IMR-90 (cell line): ENCODE results near the gene FAM53C. TPM values are rescaled to one million over a fixed set of nuclear protein-coding genes. Genes with fewer than 3 reads are reported as not detected.

Experiments
- ATAC-seq: fragments of 200-7000 bp; cut with Tn5 transposase; 2 replicates; pipeline ENCODE4 v1.9.1; 2020; ENCODE audit warnings: low read depth, mild to moderate bottlenecking, moderate library complexity
- BruUV-seq: library from RNA; stranded (reverse); fragments of 400-500 nt; replicated peaks from 2 replicates; lab custom pipeline; 2021; lab: Mats Ljungman, UMichigan
- CTCF ChIA-PET: fragments of 300-600 bp; formaldehyde crosslinking; extraction: SDS; loops from one replicate; lab custom pipeline; 2021; ENCODE audit warnings: antibody characterized with exemption; lab: Yijun Ruan, JAX
- POLR2A ChIA-PET: fragments of 300-600 bp; sonication (Branson Sonifier 250); formaldehyde crosslinking; loops from one replicate; lab custom pipeline; 2022; ENCODE audit warnings: antibody characterized with exemption; ENCODE audit not compliant: unreplicated experiment; lab: Charles Lee
- DNase-seq: peaks from one replicate; pipeline ENCODE4 v3.0.0; 2013
- H2AFZ ChIP-seq: replicated peaks from 2 replicates; pipeline ENCODE3; 2013; ENCODE audit warnings: low read length, mild to moderate bottlenecking; ENCODE audit not compliant: poor library complexity
- H2AK5ac ChIP-seq: 2 replicates; pipeline ENCODE4 v1.6.1; 2013; ENCODE audit warnings: low read depth, low read length, inconsistent platforms
- H2AK9ac ChIP-seq: replicated peaks from 2 replicates; pipeline ENCODE3; 2013; ENCODE audit warnings: mild to moderate bottlenecking, low read depth, low read length, moderate library complexity; ENCODE audit not compliant: poor library complexity
- H2BK120ac ChIP-seq: 2 replicates; pipeline ENCODE4 v1.6.1; 2013; ENCODE audit warnings: low read depth, low read length, inconsistent platforms
- H2BK15ac ChIP-seq: 3 replicates; pipeline ENCODE4 v1.6.1; 2013; ENCODE audit warnings: low read depth, low read length, inconsistent platforms
- H2BK20ac ChIP-seq: 2 replicates; pipeline ENCODE4 v1.6.1; 2013; ENCODE audit warnings: low read depth, mild to moderate bottlenecking, inconsistent platforms, low read length, moderate library complexity
- H2BK5ac ChIP-seq: 2 replicates; pipeline ENCODE4 v1.6.1; 2013; ENCODE audit warnings: mild to moderate bottlenecking, low read depth, low read length, inconsistent platforms; ENCODE audit not compliant: poor library complexity, severe bottlenecking
- H3K14ac ChIP-seq: replicated peaks from 2 replicates; pipeline ENCODE4 v1.6.1; 2013; ENCODE audit warnings: low read depth, low read length, inconsistent platforms
- H3K18ac ChIP-seq: 2 replicates; pipeline ENCODE4 v1.6.1; 2013; ENCODE audit warnings: low read depth, low read length, control low read depth
- H3K23ac ChIP-seq: 2 replicates; pipeline ENCODE4 v1.6.1; 2013; ENCODE audit warnings: low read depth, low read length, inconsistent platforms
- H3K27ac ChIP-seq: 2 replicates; pipeline ENCODE4 v1.5.1; 2013; ENCODE audit warnings: mild to moderate bottlenecking, control low read depth, low read length; ENCODE audit not compliant: insufficient read depth
- H3K27me3 ChIP-seq: 2 replicates; pipeline ENCODE4 v1.6.1; 2013; ENCODE audit warnings: low read length; ENCODE audit not compliant: control insufficient read depth, insufficient read depth
- H3K36me3 ChIP-seq: 2 replicates; pipeline ENCODE4 v1.6.1; 2013; ENCODE audit warnings: low read length, mixed read lengths; ENCODE audit not compliant: control insufficient read depth, insufficient read depth
- H3K4ac ChIP-seq: 2 replicates; pipeline ENCODE4 v1.6.1; 2013; ENCODE audit warnings: low read depth, low read length, inconsistent platforms
- H3K4me1 ChIP-seq: 2 replicates; pipeline ENCODE4 v1.6.1; 2013; ENCODE audit warnings: low read length, mixed read lengths; ENCODE audit not compliant: control insufficient read depth, insufficient read depth
- H3K4me2 ChIP-seq: 2 replicates; pipeline ENCODE4 v1.6.1; 2013; ENCODE audit warnings: low read depth, mild to moderate bottlenecking, control low read depth, low read length, moderate library complexity
- H3K4me3 ChIP-seq: 2 replicates; pipeline ENCODE4 v1.5.1; 2013; ENCODE audit warnings: low read depth, mild to moderate bottlenecking, control low read depth, low read length, moderate library complexity; ENCODE audit not compliant: insufficient read depth
- H3K56ac ChIP-seq: 2 replicates; pipeline ENCODE4 v1.6.1; 2013; ENCODE audit warnings: low read length, inconsistent platforms; ENCODE audit not compliant: insufficient read depth; ENCODE audit errors: extremely low read depth
- H3K79me1 ChIP-seq, 2 experiments: 2 replicates each; pipeline ENCODE4 v1.6.1; 2013; ENCODE audit warnings: low read length in 2 of 2, inconsistent platforms in 1 of 2, low read depth in 1 of 2
- H3K9ac ChIP-seq: 2 replicates; pipeline ENCODE4 v1.6.1; 2013; ENCODE audit warnings: low read depth, low read length, control low read depth
- H3K9me1 ChIP-seq: 2 replicates; pipeline ENCODE4 v1.6.1; 2013; ENCODE audit warnings: low read length, inconsistent platforms; ENCODE audit not compliant: insufficient read depth
- H3K9me3 ChIP-seq: 2 replicates; pipeline ENCODE4 v1.6.1; 2013; ENCODE audit warnings: low read length; ENCODE audit not compliant: control insufficient read depth, insufficient read depth
- H4K20me1 ChIP-seq: 2 replicates; pipeline ENCODE4 v1.6.1; 2013; ENCODE audit warnings: low read length, inconsistent platforms; ENCODE audit not compliant: insufficient read depth
- H4K5ac ChIP-seq: 2 replicates; pipeline ENCODE4 v1.6.1; 2013; ENCODE audit warnings: mild to moderate bottlenecking, low read depth, low read length, control low read depth
- H4K8ac ChIP-seq, 2 experiments: 2 replicates each; pipeline ENCODE4 v1.6.1; 2013; ENCODE audit warnings: low read depth in 2 of 2, low read length in 2 of 2, control low read depth in 1 of 2, inconsistent platforms in 1 of 2
- H4K91ac ChIP-seq: 2 replicates; pipeline ENCODE4 v1.6.1; 2013; ENCODE audit warnings: low read depth, low read length, inconsistent platforms; ENCODE audit not compliant: insufficient read depth
- BHLHE40 ChIP-seq: fragments of 150-350 bp; IDR thresholded peaks from 2 replicates; pipeline ENCODE4 v1.6.1; 2016; ENCODE audit warnings: mild to moderate bottlenecking, low read depth, low read length
- CEBPB ChIP-seq: IDR thresholded peaks from 2 replicates; pipeline ENCODE4 v1.6.1; 2012; ENCODE audit warnings: low read depth, low read length, improper control_type of control experiment
- FOS ChIP-seq: fragments of 150-350 bp; IDR thresholded peaks from 2 replicates; pipeline ENCODE4 v1.6.1; 2016; ENCODE audit warnings: low read depth, low read length
- MAFK ChIP-seq: IDR thresholded peaks from 2 replicates; pipeline ENCODE4 v1.6.1; 2012; ENCODE audit warnings: low read depth, low read length, improper control_type of control experiment
- MAZ ChIP-seq: IDR thresholded peaks from 2 replicates; pipeline ENCODE4 v1.6.1; 2012; ENCODE audit warnings: low read depth, mild to moderate bottlenecking, low read length, improper control_type of control experiment, moderate library complexity, borderline replicate concordance
- MXI1 ChIP-seq: IDR thresholded peaks from 2 replicates; pipeline ENCODE4 v1.6.1; 2012; ENCODE audit warnings: low read depth, mild to moderate bottlenecking, low read length, moderate library complexity, borderline replicate concordance
- NFE2L2 ChIP-seq: fragments of 150-350 bp; IDR thresholded peaks from 2 replicates; pipeline ENCODE4 v1.6.1; 2016; ENCODE audit warnings: low read depth, mild to moderate bottlenecking, low read length
- POLR2A ChIP-seq: IDR thresholded peaks from 2 replicates; pipeline ENCODE4 v1.6.1; 2012; ENCODE audit warnings: mild to moderate bottlenecking, low read depth, low read length
- RAD21 ChIP-seq: IDR thresholded peaks from 2 replicates; pipeline ENCODE4 v1.6.1; 2012; ENCODE audit warnings: low read length, improper control_type of control experiment
- RCOR1 ChIP-seq: IDR thresholded peaks from 2 replicates; pipeline ENCODE4 v1.6.1; 2012; ENCODE audit warnings: mild to moderate bottlenecking, low read length, improper control_type of control experiment; ENCODE audit not compliant: insufficient replicate concordance
- RFX5 ChIP-seq: IDR thresholded peaks from 2 replicates; pipeline ENCODE4 v1.8.0; 2012; ENCODE audit warnings: low read depth, mild to moderate bottlenecking, low read length, moderate library complexity
- SMC3 ChIP-seq: fragments of 150-350 bp; IDR thresholded peaks from 2 replicates; pipeline ENCODE4 v1.6.1; 2016; ENCODE audit warnings: low read depth, mild to moderate bottlenecking, antibody characterized with exemption, low read length, moderate library complexity
- WGBS, 2 experiments: methylation state at CpG; one replicate each; pipeline versions ENCODE4 v1.1.5 to v1.1.7; 2013; ENCODE audit warnings: missing lambda C conversion rate in 2 of 2; ENCODE audit not compliant: insufficient read length in 1 of 2; ENCODE audit errors: extremely low coverage in 2 of 2; 5-methylcytosine and 5-hydroxymethylcytosine counted together
- dilution Hi-C: fragments of 300-500 bp; cut with HindIII; formaldehyde crosslinking; loops from one replicate; pipeline ENCODE4 v1.14.3; 2018; ENCODE audit warnings: low sequenced_read_pairs; ENCODE audit not compliant: unreplicated experiment
- in situ Hi-C: fragments of 300-500 bp; cut with MboI; formaldehyde crosslinking; loops from 3 replicates; pipeline ENCODE4 v1.14.3; 2019; ENCODE audit warnings: low sequenced_read_pairs, inconsistent platforms, mixed read lengths
- intact Hi-C: fragments of 100-400 bp; cut with micrococcal nuclease; formaldehyde crosslinking; loops from 2 replicates; pipeline ENCODE4 v1.10.0; 2022
- polyA plus RNA-seq, 3 experiments: library from polyadenylated mRNA; depleted of rRNA; stranded (reverse); fragments of >200 nt; gene quantifications; 2 replicates each; pipeline ENCODE4 v1.2.3, GENCODE V29; 2012; ENCODE audit warnings: low replicate concordance in 1 of 3
- total RNA-seq: library from RNA; depleted of rRNA; stranded (reverse); fragments of >200 nt; gene quantifications from 2 replicates; pipeline ENCODE4 v1.2.3, GENCODE V29; 2012
- TF ChIP-seq, protein P1 (sequence below): conservative IDR thresholded peaks from 2 replicates; pipeline ENCODE4 v1.5.1; 2012; ENCODE audit warnings: mild to moderate bottlenecking, low read depth, low read length, improper control_type of control experiment
- TF ChIP-seq, protein P2 (sequence below): fragments of 150-350 bp; IDR thresholded peaks from 2 replicates; pipeline ENCODE4 v1.6.1; 2016; ENCODE audit warnings: low read depth, mild to moderate bottlenecking, low read length, moderate library complexity, borderline replicate concordance
- TF ChIP-seq, protein P3 (sequence below): fragments of 150-350 bp; IDR thresholded peaks from 2 replicates; pipeline ENCODE4 v1.6.1; 2017; ENCODE audit warnings: mild to moderate bottlenecking, antibody characterized with exemption, low read length, low read depth

FAM53C gene
- total and polyA plus RNA-seq, 2 of the 4 experiments (the other 2 are of a cell fraction), result 21.5 to 25.6 TPM

DNA sequence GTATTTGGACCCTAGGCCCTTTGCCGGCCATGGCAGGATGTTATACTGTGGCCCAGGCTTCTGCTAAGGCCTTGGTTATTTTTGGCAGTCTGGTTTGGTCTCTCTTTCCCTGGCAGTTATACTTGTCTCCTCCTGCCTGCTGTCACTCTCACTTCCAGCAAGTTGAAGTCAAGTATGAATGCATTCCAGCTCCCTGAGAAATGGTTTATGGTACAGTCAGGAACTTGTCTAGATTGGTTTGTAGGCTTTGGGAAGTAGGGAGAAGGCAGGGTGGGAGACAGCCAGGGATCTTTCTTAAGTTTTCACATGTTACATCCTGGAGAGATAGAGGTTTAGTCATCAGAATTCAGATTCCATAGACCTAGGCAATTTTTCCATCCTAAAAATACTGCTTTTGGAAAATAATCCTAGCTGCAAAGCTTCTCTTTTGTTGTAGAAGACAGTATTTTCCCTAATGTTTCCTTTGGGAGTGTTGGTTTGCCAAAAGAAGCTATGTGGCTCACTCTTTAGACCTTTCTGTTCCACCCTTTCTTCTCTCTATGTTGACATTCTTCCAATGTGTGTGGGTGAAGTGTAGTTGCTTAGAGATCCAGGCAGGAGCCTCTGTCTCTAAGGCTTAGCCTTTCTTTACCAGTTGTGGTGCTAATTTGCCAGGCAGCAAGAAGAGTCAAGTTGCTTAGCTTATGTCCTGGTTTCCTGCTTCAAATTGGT lies 11.9 kb downstream of the FAM53C start:
- in situ Hi-C loops, result no loop called here
- CTCF ChIA-PET, result no interaction called here
- WGBS, 2 experiments, result no CpG with 5 or more reads among the region's 1 CpG
- TF ChIP-seq, protein P1, sequence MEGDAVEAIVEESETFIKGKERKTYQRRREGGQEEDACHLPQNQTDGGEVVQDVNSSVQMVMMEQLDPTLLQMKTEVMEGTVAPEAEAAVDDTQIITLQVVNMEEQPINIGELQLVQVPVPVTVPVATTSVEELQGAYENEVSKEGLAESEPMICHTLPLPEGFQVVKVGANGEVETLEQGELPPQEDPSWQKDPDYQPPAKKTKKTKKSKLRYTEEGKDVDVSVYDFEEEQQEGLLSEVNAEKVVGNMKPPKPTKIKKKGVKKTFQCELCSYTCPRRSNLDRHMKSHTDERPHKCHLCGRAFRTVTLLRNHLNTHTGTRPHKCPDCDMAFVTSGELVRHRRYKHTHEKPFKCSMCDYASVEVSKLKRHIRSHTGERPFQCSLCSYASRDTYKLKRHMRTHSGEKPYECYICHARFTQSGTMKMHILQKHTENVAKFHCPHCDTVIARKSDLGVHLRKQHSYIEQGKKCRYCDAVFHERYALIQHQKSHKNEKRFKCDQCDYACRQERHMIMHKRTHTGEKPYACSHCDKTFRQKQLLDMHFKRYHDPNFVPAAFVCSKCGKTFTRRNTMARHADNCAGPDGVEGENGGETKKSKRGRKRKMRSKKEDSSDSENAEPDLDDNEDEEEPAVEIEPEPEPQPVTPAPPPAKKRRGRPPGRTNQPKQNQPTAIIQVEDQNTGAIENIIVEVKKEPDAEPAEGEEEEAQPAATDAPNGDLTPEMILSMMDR, result no peak
- no peak for TF ChIP-seq MAFK
- TF ChIP-seq RAD21, result no peak
- TF ChIP-seq, protein P2, sequence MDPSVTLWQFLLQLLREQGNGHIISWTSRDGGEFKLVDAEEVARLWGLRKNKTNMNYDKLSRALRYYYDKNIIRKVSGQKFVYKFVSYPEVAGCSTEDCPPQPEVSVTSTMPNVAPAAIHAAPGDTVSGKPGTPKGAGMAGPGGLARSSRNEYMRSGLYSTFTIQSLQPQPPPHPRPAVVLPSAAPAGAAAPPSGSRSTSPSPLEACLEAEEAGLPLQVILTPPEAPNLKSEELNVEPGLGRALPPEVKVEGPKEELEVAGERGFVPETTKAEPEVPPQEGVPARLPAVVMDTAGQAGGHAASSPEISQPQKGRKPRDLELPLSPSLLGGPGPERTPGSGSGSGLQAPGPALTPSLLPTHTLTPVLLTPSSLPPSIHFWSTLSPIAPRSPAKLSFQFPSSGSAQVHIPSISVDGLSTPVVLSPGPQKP, result no peak
- TF ChIP-seq SMC3, result no peak
- no peak for TF ChIP-seq POLR2A
- TF ChIP-seq MXI1, result no peak
- no peak for TF ChIP-seq BHLHE40
- no peak for TF ChIP-seq FOS
- TF ChIP-seq RCOR1, result no peak
- TF ChIP-seq MAZ, result no peak
- TF ChIP-seq, protein P3, sequence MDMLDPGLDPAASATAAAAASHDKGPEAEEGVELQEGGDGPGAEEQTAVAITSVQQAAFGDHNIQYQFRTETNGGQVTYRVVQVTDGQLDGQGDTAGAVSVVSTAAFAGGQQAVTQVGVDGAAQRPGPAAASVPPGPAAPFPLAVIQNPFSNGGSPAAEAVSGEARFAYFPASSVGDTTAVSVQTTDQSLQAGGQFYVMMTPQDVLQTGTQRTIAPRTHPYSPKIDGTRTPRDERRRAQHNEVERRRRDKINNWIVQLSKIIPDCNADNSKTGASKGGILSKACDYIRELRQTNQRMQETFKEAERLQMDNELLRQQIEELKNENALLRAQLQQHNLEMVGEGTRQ, result no peak
- TF ChIP-seq NFE2L2, result no peak
- TF ChIP-seq RFX5, result no peak
- no peak for TF ChIP-seq CEBPB

More for the DNA sequence above, 11.9 kb downstream of the FAM53C start:
- Histone ChIP-seq H2BK120ac (no peak overlapping the region), H3K23ac (peak overlapping the region; percentile 20; the same call in 1 of the 2 replicates), H4K5ac (no peak overlapping the region), H3K9me3 (peaks cover 4% of the 10 kb centered on the region), H2BK15ac (no peak overlapping the region), H2BK5ac (peak overlapping the region; percentile 61), H3K4me1 (peaks cover 2% of the 10 kb centered on the region; the same call in 1 of the 2 replicates), H2AK5ac (no peak overlapping the region), H3K18ac (no peak overlapping the region), H3K27ac (no peak overlapping the region), H3K27me3 (no peaks in the 10 kb centered on the region), H3K4me2 (no peak overlapping the region; the same call in 1 of the 2 replicates), H4K8ac (no peak overlapping the region), H3K56ac (no peak overlapping the region), H3K4ac (no peak overlapping the region), H3K36me3 (peaks cover 38% of the 10 kb centered on the region), H3K79me1 (peaks cover 6 to 34% of the 10 kb centered on the region in 2 experiments; a peak in 3 of 4 replicates), H3K9ac (no peak overlapping the region), H2BK20ac (no peak overlapping the region), H3K4me3 (no peak overlapping the region), H2AFZ (no peak overlapping the region), H3K9me1 (peaks cover 8% of the 10 kb centered on the region; the same call in 1 of the 2 replicates), H2AK9ac (no peak overlapping the region), H4K91ac (no peak overlapping the region), H4K20me1 (peaks cover 18% of the 10 kb centered on the region), H3K14ac (no peak overlapping the region)
- intact Hi-C loops, result no loop called here
- dilution Hi-C loops, result no loop called here
- POLR2A ChIA-PET, result interaction anchor here (0.5 to 1.6 kb wide), 2 partner anchors 10 to 532 kb away, joined by 7 to 16 read pairs; no protein-coding TSS in a partner anchor
- ATAC-seq (no peak), DNase-seq (peak; percentile 40)
- BruUV-seq, result no TSS peak
